ENCODE measurements around the gene PRUNE2. TPM values are rescaled to one million over a fixed set of nuclear protein-coding genes. Genes with fewer than 3 reads are reported as not detected.

PRUNE2 gene
- total RNA-seq, 1 donor from 2014 or later = 63.8 TPM

DNA sequence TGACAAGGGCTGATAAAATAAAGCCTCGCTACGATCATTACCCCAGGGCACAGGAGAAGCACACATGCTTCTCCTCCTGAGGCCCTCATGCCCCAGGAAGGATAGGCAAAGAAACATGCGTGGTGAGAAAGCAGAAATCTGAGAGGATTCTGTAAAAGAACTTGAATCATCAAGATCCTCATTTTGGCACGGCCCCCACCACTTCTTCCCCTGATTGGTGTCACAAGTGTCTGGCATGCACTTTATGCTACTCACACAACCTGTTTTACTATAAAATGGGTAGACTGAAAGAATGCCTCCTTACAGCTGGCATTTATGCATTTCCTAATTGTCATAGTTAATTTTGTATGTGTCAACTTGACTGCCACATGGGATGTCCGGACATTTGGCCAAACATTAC, 109.6 kb downstream of the PRUNE2 start:
- no peaks in the 10 kb centered on the region for H3K4me1 Mint-ChIP-seq (ENCODE audit: low read depth, unreplicated experiment)
- no peaks in the 10 kb centered on the region for H3K36me3 Mint-ChIP-seq (ENCODE audit: unreplicated experiment)
- H3K27me3 Mint-ChIP-seq (ENCODE audit: unreplicated experiment) = peaks cover 4% of the 10 kb centered on the region
- peaks cover 2% of the 10 kb centered on the region for H3K9me3 Mint-ChIP-seq (ENCODE audit: unreplicated experiment)
- H3K4me3 Mint-ChIP-seq (ENCODE audit: unreplicated experiment) = no peak overlapping the region
- no peak for DNase-seq
- TF ChIP-seq, protein P1, sequence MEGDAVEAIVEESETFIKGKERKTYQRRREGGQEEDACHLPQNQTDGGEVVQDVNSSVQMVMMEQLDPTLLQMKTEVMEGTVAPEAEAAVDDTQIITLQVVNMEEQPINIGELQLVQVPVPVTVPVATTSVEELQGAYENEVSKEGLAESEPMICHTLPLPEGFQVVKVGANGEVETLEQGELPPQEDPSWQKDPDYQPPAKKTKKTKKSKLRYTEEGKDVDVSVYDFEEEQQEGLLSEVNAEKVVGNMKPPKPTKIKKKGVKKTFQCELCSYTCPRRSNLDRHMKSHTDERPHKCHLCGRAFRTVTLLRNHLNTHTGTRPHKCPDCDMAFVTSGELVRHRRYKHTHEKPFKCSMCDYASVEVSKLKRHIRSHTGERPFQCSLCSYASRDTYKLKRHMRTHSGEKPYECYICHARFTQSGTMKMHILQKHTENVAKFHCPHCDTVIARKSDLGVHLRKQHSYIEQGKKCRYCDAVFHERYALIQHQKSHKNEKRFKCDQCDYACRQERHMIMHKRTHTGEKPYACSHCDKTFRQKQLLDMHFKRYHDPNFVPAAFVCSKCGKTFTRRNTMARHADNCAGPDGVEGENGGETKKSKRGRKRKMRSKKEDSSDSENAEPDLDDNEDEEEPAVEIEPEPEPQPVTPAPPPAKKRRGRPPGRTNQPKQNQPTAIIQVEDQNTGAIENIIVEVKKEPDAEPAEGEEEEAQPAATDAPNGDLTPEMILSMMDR (IDR thresholded peaks at IDR 0.05; ENCODE audit: partially characterized antibody, unreplicated experiment) = no peak
- no peak overlapping the region for H3K27ac Mint-ChIP-seq (ENCODE audit: unreplicated experiment)

DNA sequence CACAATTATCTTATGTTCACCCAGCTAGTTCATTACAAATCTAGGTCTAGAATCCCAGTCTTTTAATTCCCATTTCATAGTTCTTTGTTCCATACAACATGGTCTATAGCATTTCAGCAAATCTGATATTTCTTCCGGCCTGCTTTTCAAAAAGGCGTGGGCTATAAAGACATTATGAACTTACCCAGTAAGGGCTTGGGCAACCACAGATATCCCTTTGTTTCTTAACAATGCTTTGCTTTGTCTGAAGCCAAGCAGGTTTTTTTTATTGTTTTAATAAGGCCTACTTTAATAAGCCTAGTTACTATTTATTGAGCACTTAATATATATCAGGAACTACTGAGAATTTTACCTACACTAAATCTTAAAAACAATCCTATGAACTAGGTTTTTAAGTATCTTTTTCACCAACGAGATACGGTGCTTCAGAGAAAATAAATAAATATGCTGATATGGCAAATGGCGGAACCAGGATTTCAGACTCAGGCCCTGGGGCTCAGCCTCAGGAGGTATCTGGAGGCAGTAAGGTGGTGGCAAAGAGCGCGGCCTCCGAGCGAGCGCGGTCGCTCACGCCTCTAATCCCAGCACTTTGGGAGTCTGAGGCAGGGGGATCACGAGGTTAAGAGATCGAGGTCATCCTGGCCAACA, 112.0 kb downstream of the PRUNE2 start:
- H3K4me3 Mint-ChIP-seq (ENCODE audit: unreplicated experiment) = no peak overlapping the region
- no peak for DNase-seq

GRCh38 chr9:76789840-76790239, 116.1 kb downstream of the PRUNE2 start:
- DNase-seq = no peak
- H3K9me3 Mint-ChIP-seq (ENCODE audit: unreplicated experiment) = peaks cover 2% of the 10 kb centered on the region
- TF ChIP-seq, protein P1 (IDR thresholded peaks at IDR 0.05; ENCODE audit: partially characterized antibody, unreplicated experiment) = no peak

More for the DNA sequence above, 112.0 kb downstream of the PRUNE2 start:
- Mint-ChIP-seq H3K27ac (ENCODE audit: unreplicated experiment) (no peak overlapping the region), H3K36me3 (ENCODE audit: unreplicated experiment) (no peaks in the 10 kb centered on the region), H3K9me3 (ENCODE audit: unreplicated experiment) (peaks cover 2% of the 10 kb centered on the region), H3K4me1 (ENCODE audit: low read depth, unreplicated experiment) (no peaks in the 10 kb centered on the region), H3K27me3 (ENCODE audit: unreplicated experiment) (peaks cover 4% of the 10 kb centered on the region)
- TF ChIP-seq, protein P1 (IDR thresholded peaks at IDR 0.05; ENCODE audit: partially characterized antibody, unreplicated experiment) = no peak

GRCh38 chr9:76787677-76788076, 118.2 kb downstream of the PRUNE2 start:
- Mint-ChIP-seq H3K4me3 (ENCODE audit: unreplicated experiment) (no peak overlapping the region), H3K36me3 (ENCODE audit: unreplicated experiment) (no peaks in the 10 kb centered on the region)

More at GRCh38 chr9:76789840-76790239, 116.1 kb downstream of the PRUNE2 start:
- Mint-ChIP-seq H3K36me3 (ENCODE audit: unreplicated experiment) (no peaks in the 10 kb centered on the region), H3K4me1 (ENCODE audit: low read depth, unreplicated experiment) (no peaks in the 10 kb centered on the region), H3K4me3 (ENCODE audit: unreplicated experiment) (no peak overlapping the region), H3K27ac (ENCODE audit: unreplicated experiment) (no peak overlapping the region), H3K27me3 (ENCODE audit: unreplicated experiment) (no peaks in the 10 kb centered on the region)

GRCh38 chr9:76785501-76785900, 120.4 kb downstream of the PRUNE2 start:
- Mint-ChIP-seq H3K27me3 (ENCODE audit: unreplicated experiment) (peaks cover 4% of the 10 kb centered on the region), H3K4me1 (ENCODE audit: low read depth, unreplicated experiment) (no peaks in the 10 kb centered on the region), H3K36me3 (ENCODE audit: unreplicated experiment) (no peaks in the 10 kb centered on the region), H3K4me3 (ENCODE audit: unreplicated experiment) (no peak overlapping the region), H3K27ac (ENCODE audit: unreplicated experiment) (no peak overlapping the region), H3K9me3 (ENCODE audit: unreplicated experiment) (peaks cover 2% of the 10 kb centered on the region)
- TF ChIP-seq, protein P1 (IDR thresholded peaks at IDR 0.05; ENCODE audit: partially characterized antibody, unreplicated experiment) = no peak
- no peak for DNase-seq

More at GRCh38 chr9:76787677-76788076, 118.2 kb downstream of the PRUNE2 start:
- Mint-ChIP-seq H3K4me1 (ENCODE audit: low read depth, unreplicated experiment) (no peaks in the 10 kb centered on the region), H3K9me3 (ENCODE audit: unreplicated experiment) (peaks cover 2% of the 10 kb centered on the region), H3K27me3 (ENCODE audit: unreplicated experiment) (peaks cover 2% of the 10 kb centered on the region), H3K27ac (ENCODE audit: unreplicated experiment) (no peak overlapping the region)
- DNase-seq = no peak
- TF ChIP-seq, protein P1 (IDR thresholded peaks at IDR 0.05; ENCODE audit: partially characterized antibody, unreplicated experiment) = no peak
